ENCODE measurements around the gene PCID2. TPM values are rescaled to one million over a fixed set of nuclear protein-coding genes. Genes with fewer than 3 reads are reported as not detected.

The PCID2 gene
- total RNA-seq, 1 donor from 2014 or later: 59.7 TPM

GRCh38 chr13:113239986-113240385 is 31.5 kb upstream of the PCID2 start:
- Mint-ChIP-seq H3K4me1 (ENCODE audit: unreplicated experiment) (no peaks in the 10 kb centered on the region), H3K27me3 (no peaks in the 10 kb centered on the region), H3K9me3 (no peaks in the 10 kb centered on the region), H3K4me3 (no peak overlapping the region), H3K36me3 (peaks cover 2% of the 10 kb centered on the region), H3K27ac (no peak overlapping the region)
- no peak for DNase-seq (ENCODE audit: extremely low spot score, unreplicated experiment)
- no peak for TF ChIP-seq CTCF (conservative IDR thresholded peaks at IDR 0.05)

- no peaks in the 10 kb centered on the region for H3K9me3 Mint-ChIP-seq
- TF ChIP-seq CTCF (conservative IDR thresholded peaks at IDR 0.05): no peak
- DNase-seq (ENCODE audit: extremely low spot score, unreplicated experiment): no peak
- no peaks in the 10 kb centered on the region for H3K27me3 Mint-ChIP-seq
- H3K27ac Mint-ChIP-seq: no peak overlapping the region
- no peaks in the 10 kb centered on the region for H3K36me3 Mint-ChIP-seq
- no peaks in the 10 kb centered on the region for H3K4me1 Mint-ChIP-seq (ENCODE audit: unreplicated experiment)
- no peak overlapping the region for H3K4me3 Mint-ChIP-seq
Observed at GRCh38 chr13:113239357-113239756, 30.9 kb upstream of the PCID2 start.

DNA sequence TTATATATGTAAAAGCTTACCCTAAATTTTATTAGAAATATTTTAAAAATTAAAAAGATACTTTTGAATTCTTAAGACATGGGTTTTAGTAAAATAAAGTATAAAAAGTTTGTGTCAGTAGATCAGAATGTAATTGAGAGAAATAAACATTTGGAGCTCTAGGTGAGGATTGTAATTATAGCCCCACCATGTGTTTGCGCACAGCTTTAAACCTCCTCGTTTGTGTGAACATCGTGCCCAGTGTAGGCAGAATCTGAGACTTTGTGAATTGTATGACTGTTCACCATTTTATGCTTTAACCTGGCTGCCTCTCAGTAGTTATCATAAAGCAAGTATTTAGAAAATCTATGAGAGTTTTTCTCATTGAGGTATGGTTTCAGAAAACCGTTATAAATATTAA is 30.1 kb upstream of the PCID2 start:
- no peak overlapping the region for H3K4me3 Mint-ChIP-seq
- no peak for TF ChIP-seq CTCF (conservative IDR thresholded peaks at IDR 0.05)
- H3K9me3 Mint-ChIP-seq: no peaks in the 10 kb centered on the region
- H3K4me1 Mint-ChIP-seq (ENCODE audit: unreplicated experiment): no peaks in the 10 kb centered on the region
- H3K27ac Mint-ChIP-seq: no peak overlapping the region
- H3K27me3 Mint-ChIP-seq: no peaks in the 10 kb centered on the region
- no peak for DNase-seq (ENCODE audit: extremely low spot score, unreplicated experiment)
- H3K36me3 Mint-ChIP-seq: peaks cover under 1% of the 10 kb centered on the region

DNA sequence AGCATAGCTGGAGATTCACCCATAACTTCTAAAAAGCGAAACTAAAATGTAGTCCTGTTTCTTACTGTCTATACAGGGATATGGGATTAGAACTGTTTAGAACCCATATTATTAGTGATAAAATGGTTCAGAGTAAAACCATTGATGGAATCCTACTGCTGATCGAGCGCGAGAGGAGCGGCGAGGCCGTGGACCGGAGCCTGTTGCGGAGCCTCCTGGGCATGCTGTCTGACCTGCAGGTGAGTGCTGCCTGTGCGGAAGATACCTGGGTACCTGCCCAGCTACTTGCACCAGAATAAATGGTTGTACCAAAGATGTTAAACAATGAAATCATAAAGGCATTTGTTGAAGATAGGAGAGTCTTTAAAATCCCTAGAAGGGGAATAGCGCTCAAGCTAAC is 24.6 kb upstream of the PCID2 start:
- Mint-ChIP-seq H3K9me3 (no peaks in the 10 kb centered on the region), H3K4me3 (no peak overlapping the region), H3K36me3 (peaks cover 20% of the 10 kb centered on the region), H3K27me3 (no peaks in the 10 kb centered on the region), H3K27ac (no peak overlapping the region), H3K4me1 (ENCODE audit: unreplicated experiment) (no peaks in the 10 kb centered on the region)
- no peak for TF ChIP-seq CTCF (conservative IDR thresholded peaks at IDR 0.05)
- no peak for DNase-seq (ENCODE audit: extremely low spot score, unreplicated experiment)

- peaks cover 23% of the 10 kb centered on the region for H3K36me3 Mint-ChIP-seq
- no peaks in the 10 kb centered on the region for H3K9me3 Mint-ChIP-seq
- no peak for TF ChIP-seq CTCF (conservative IDR thresholded peaks at IDR 0.05)
- H3K4me3 Mint-ChIP-seq: no peak overlapping the region
- H3K27me3 Mint-ChIP-seq: no peaks in the 10 kb centered on the region
- no peak for DNase-seq (ENCODE audit: extremely low spot score, unreplicated experiment)
- H3K4me1 Mint-ChIP-seq (ENCODE audit: unreplicated experiment): no peaks in the 10 kb centered on the region
- no peak overlapping the region for H3K27ac Mint-ChIP-seq
Observed at GRCh38 chr13:113232208-113233003, 23.9 kb upstream of the PCID2 start.

Data from type B pancreatic cell (in vitro differentiated cells).